Breast epithelium (tissue), 4 donors: ENCODE measurements around the gene SLC6A3. TPM values are rescaled to one million over a fixed set of nuclear protein-coding genes. Genes with fewer than 3 reads are reported as not detected.

Experiments
- DNase-seq, 2 donors: peaks; one replicate each; pipeline ENCODE4 v3.0.0-alpha.2; 2019; ENCODE audit warnings: low spot score in 2 of 2
- H3K27ac ChIP-seq, 2 donors: fragments of 200-600 bp; sonication (generic) in 1 of 2; one replicate each; pipeline ENCODE4 v1.5.1; 2016 to 2019; ENCODE audit warnings: mild to moderate bottlenecking in 1 of 2
- H3K27me3 ChIP-seq, 2 donors: fragments of 200-600 bp; sonication (generic) in 1 of 2; one replicate each; pipeline versions ENCODE4 v1.5.1 to v1.6.0; 2017 to 2019; ENCODE audit warnings: control low read depth in 1 of 2, mild to moderate bottlenecking in 1 of 2
- H3K36me3 ChIP-seq: fragments of 200-600 bp; one replicate; pipeline ENCODE4 v1.5.1; 2019
- H3K4me1 ChIP-seq, 2 donors: fragments of 200-600 bp; sonication (generic); one replicate each; pipeline ENCODE4 v1.5.1; 2016 to 2019; ENCODE audit warnings: control low read depth in 1 of 2
- H3K4me3 ChIP-seq, 3 donors: fragments of 200-600 bp; sonication (generic); 1 replicate in 2 of 3; 2 replicates in 1 of 3; pipeline ENCODE4 v1.5.1; 2016 to 2019; ENCODE audit warnings: mild to moderate bottlenecking in 3 of 3, moderate library complexity in 2 of 3
- H3K9me3 ChIP-seq, 2 donors: fragments of 200-600 bp; sonication (generic) in 1 of 2; one replicate each; pipeline ENCODE4 v1.5.1; 2016 to 2019; ENCODE audit warnings: control low read depth in 1 of 2
- CTCF ChIP-seq, 3 donors: fragments of 450-650 bp; IDR thresholded peaks; one replicate each; pipeline ENCODE4 v1.5.1; 2016 to 2017; ENCODE audit warnings: antibody characterized with exemption in 3 of 3, mild to moderate bottlenecking in 3 of 3, moderate library complexity in 3 of 3
- POLR2A ChIP-seq: fragments of 450-650 bp; IDR thresholded peaks from one replicate; pipeline ENCODE4 v1.6.1; 2016; ENCODE audit warnings: antibody characterized with exemption, mild to moderate bottlenecking, moderate library complexity
- POLR2AphosphoS5 ChIP-seq, 3 donors: sonication (generic); formaldehyde crosslinking; IDR thresholded peaks; one replicate each; pipeline ENCODE4 v1.6.1; 2017; ENCODE audit warnings: antibody characterized with exemption in 3 of 3
- intact Hi-C: fragments of 100-400 bp; cut with DNase I; formaldehyde crosslinking; loops from one replicate; pipeline ENCODE4 v1.15.1; 2023; ENCODE audit warnings: low total_unique reads
- total RNA-seq, 3 donors: library from RNA; depleted of rRNA; stranded (reverse); fragments of >200 nt; gene quantifications; one replicate each; pipeline ENCODE4 v1.1.0, GENCODE V29; 2016

The SLC6A3 gene
- total RNA-seq, 3 donors from 2014 or later: under 0.01 to 0.32 (median 0.15) TPM

- no peak for DNase-seq
- intact Hi-C loops: no loop called here
- Histone ChIP-seq H3K4me3 (no peak overlapping the region), H3K9me3 (no peaks in the 10 kb centered on the region), H3K4me1 (no peaks in the 10 kb centered on the region), H3K36me3 (no peaks in the 10 kb centered on the region), H3K27ac (no peak overlapping the region), H3K27me3 (peaks cover 0 to 39% of the 10 kb centered on the region in 2 donors)
- TF ChIP-seq POLR2A: no peak
- TF ChIP-seq CTCF (IDR thresholded peaks at IDR 0.05): no peak
- no peak for TF ChIP-seq POLR2AphosphoS5 (IDR thresholded peaks at IDR 0.05)
Measured at GRCh38 chr5:1413611-1414241, 31.5 kb downstream of the SLC6A3 start.

GRCh38 chr5:1413211-1413610 lies 32.0 kb downstream of the SLC6A3 start:
- H3K4me1 ChIP-seq: no peaks in the 10 kb centered on the region
- DNase-seq: no peak
- intact Hi-C loops: no loop called here
- no peak overlapping the region for H3K4me3 ChIP-seq
- H3K36me3 ChIP-seq: no peaks in the 10 kb centered on the region
- H3K27ac ChIP-seq: no peak overlapping the region
- no peak for TF ChIP-seq POLR2AphosphoS5 (IDR thresholded peaks at IDR 0.05)
- TF ChIP-seq CTCF (IDR thresholded peaks at IDR 0.05): no peak
- TF ChIP-seq POLR2A: no peak
- no peaks in the 10 kb centered on the region for H3K9me3 ChIP-seq
- peaks cover 0 to 43% of the 10 kb centered on the region in 2 donors for H3K27me3 ChIP-seq

DNA sequence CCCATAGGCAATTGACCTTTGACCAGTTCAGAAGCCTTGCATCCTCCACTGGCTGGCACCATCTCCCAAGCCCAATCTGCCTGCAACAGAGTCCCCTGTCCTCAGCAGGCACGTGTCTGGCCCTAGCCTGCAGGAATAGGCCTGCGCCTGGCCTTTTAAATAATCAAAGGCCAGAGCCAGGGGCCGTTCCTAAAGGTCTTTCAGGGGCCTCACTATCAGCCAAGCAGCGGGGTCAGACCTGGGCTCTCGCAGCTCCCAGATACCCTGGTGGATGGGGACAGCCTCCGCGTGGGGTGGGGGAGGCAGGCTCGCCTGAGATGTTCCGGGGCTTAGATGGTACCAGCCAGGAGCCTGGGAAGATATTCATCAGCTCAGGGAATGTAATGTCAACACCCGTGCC lies 32.6 kb downstream of the SLC6A3 start:
- Histone ChIP-seq H3K9me3 (no peaks in the 10 kb centered on the region), H3K27me3 (peaks cover 0 to 43% of the 10 kb centered on the region in 2 donors), H3K27ac (no peak overlapping the region), H3K4me1 (no peaks in the 10 kb centered on the region), H3K36me3 (no peaks in the 10 kb centered on the region), H3K4me3 (no peak overlapping the region)
- DNase-seq: no peak
- TF ChIP-seq POLR2AphosphoS5 (IDR thresholded peaks at IDR 0.05) (no peak), CTCF (IDR thresholded peaks at IDR 0.05) (no peak), POLR2A (no peak)
- intact Hi-C loops: no loop called here

GRCh38 chr5:1412163-1412562 lies 33.1 kb downstream of the SLC6A3 start:
- TF ChIP-seq POLR2A: no peak
- no peak for TF ChIP-seq POLR2AphosphoS5 (IDR thresholded peaks at IDR 0.05)
- no peak for TF ChIP-seq CTCF (IDR thresholded peaks at IDR 0.05)

GRCh38 chr5:1411099-1411498 lies 34.1 kb downstream of the SLC6A3 start:
- H3K27me3 ChIP-seq: peaks cover 0 to 52% of the 10 kb centered on the region in 2 donors
- H3K36me3 ChIP-seq: no peaks in the 10 kb centered on the region
- DNase-seq: no peak
- no peak overlapping the region for H3K27ac ChIP-seq
- no peaks in the 10 kb centered on the region for H3K9me3 ChIP-seq
- H3K4me1 ChIP-seq: no peaks in the 10 kb centered on the region
- intact Hi-C loops: no loop called here
- no peak overlapping the region for H3K4me3 ChIP-seq
- TF ChIP-seq POLR2AphosphoS5 (IDR thresholded peaks at IDR 0.05) (no peak), POLR2A (no peak), CTCF (IDR thresholded peaks at IDR 0.05) (no peak)

More at GRCh38 chr5:1412163-1412562, 33.1 kb downstream of the SLC6A3 start:
- H3K4me3 ChIP-seq: no peak overlapping the region
- intact Hi-C loops: no loop called here
- H3K4me1 ChIP-seq: no peaks in the 10 kb centered on the region
- no peaks in the 10 kb centered on the region for H3K9me3 ChIP-seq
- no peak overlapping the region for H3K27ac ChIP-seq
- no peak for DNase-seq
- H3K27me3 ChIP-seq: peaks cover 0 to 45% of the 10 kb centered on the region in 2 donors
- H3K36me3 ChIP-seq: no peaks in the 10 kb centered on the region
